H9 (cell line): ENCODE results near the gene SLC29A1. TPM values are rescaled to one million over a fixed set of nuclear protein-coding genes. Genes with fewer than 3 reads are reported as not detected.

ENCODE experiments used
- DNase-seq: peaks from one replicate; pipeline ENCODE4 v3.0.0-alpha.2; 2017
- H2AFZ ChIP-seq: one replicate; pipeline ENCODE4 v1.6.1; 2013; ENCODE audit warnings: mild to moderate bottlenecking, low read length, control low read depth, moderate library complexity
- H2AK5ac ChIP-seq: 2 replicates; pipeline ENCODE4 v1.6.1; 2013; ENCODE audit warnings: low read length, control low read depth, mixed read lengths; ENCODE audit not compliant: insufficient read length
- H2BK120ac ChIP-seq: one replicate; pipeline ENCODE4 v1.6.1; 2013; ENCODE audit warnings: low read depth, mild to moderate bottlenecking, low read length, control low read depth, inconsistent platforms; ENCODE audit not compliant: poor library complexity, severe bottlenecking
- H2BK12ac ChIP-seq: 2 replicates; pipeline ENCODE4 v1.6.1; 2013; ENCODE audit warnings: low read length, control low read depth, mixed read lengths, low read depth; ENCODE audit not compliant: insufficient read length
- H2BK15ac ChIP-seq: 2 replicates; pipeline ENCODE4 v1.6.1; 2013; ENCODE audit warnings: low read depth, low read length, control low read depth
- H2BK20ac ChIP-seq: one replicate; pipeline ENCODE4 v1.6.1; 2013; ENCODE audit warnings: low read depth, mild to moderate bottlenecking, low read length, control low read depth, inconsistent platforms; ENCODE audit not compliant: poor library complexity, severe bottlenecking
- H2BK5ac ChIP-seq: 2 replicates; pipeline ENCODE4 v1.6.1; 2013; ENCODE audit warnings: low read length, control low read depth, mixed read lengths; ENCODE audit not compliant: insufficient read length
- H3K14ac ChIP-seq: 2 replicates; pipeline ENCODE4 v1.6.1; 2013; ENCODE audit warnings: low read length, control low read depth; ENCODE audit not compliant: insufficient read depth
- H3K18ac ChIP-seq: 2 replicates; pipeline ENCODE4 v1.6.1; 2013; ENCODE audit warnings: low read depth, mild to moderate bottlenecking, mixed read lengths, low read length, control low read depth; ENCODE audit not compliant: insufficient read length
- H3K23ac ChIP-seq: 2 replicates; pipeline ENCODE4 v1.6.1; 2013; ENCODE audit warnings: low read length, control low read depth, mixed read lengths, low read depth; ENCODE audit not compliant: insufficient read length
- H3K23me2 ChIP-seq: 2 replicates; pipeline ENCODE4 v1.6.1; 2013; ENCODE audit warnings: low read depth, mild to moderate bottlenecking, mixed read lengths, low read length, control low read depth; ENCODE audit not compliant: insufficient read length, poor library complexity, severe bottlenecking
- H3K27ac ChIP-seq: 2 replicates; pipeline ENCODE4 v1.5.1; 2013; ENCODE audit warnings: low read length, control low read depth, mixed read lengths, low read depth; ENCODE audit not compliant: insufficient read length
- H3K27me3 ChIP-seq: 2 replicates; pipeline ENCODE4 v1.6.1; 2013; ENCODE audit warnings: low read length, control low read depth, inconsistent platforms; ENCODE audit not compliant: insufficient read depth
- H3K4ac ChIP-seq: 2 replicates; pipeline ENCODE4 v1.6.1; 2013; ENCODE audit warnings: low read depth, mild to moderate bottlenecking, control low read depth, inconsistent platforms, low read length, moderate library complexity
- H3K4me1 ChIP-seq: 2 replicates; pipeline ENCODE4 v1.6.1; 2013; ENCODE audit warnings: low read length, control low read depth, inconsistent platforms; ENCODE audit not compliant: insufficient read depth
- H3K4me2 ChIP-seq: 2 replicates; pipeline ENCODE4 v1.6.1; 2013; ENCODE audit warnings: low read length, control low read depth, mixed read lengths; ENCODE audit not compliant: insufficient read length, insufficient read depth
- H3K56ac ChIP-seq: 2 replicates; pipeline ENCODE4 v1.6.1; 2013; ENCODE audit warnings: low read depth, mild to moderate bottlenecking, mixed read lengths, low read length, control low read depth; ENCODE audit not compliant: insufficient read length
- H3K79me1 ChIP-seq: 2 replicates; pipeline ENCODE4 v1.6.1; 2013; ENCODE audit warnings: low read depth, mild to moderate bottlenecking, moderate library complexity, low read length, control low read depth, inconsistent platforms; ENCODE audit not compliant: insufficient read depth, poor library complexity, severe bottlenecking
- H3K79me2 ChIP-seq: 2 replicates; pipeline ENCODE4 v1.6.1; 2013; ENCODE audit warnings: low read length, control low read depth, inconsistent platforms; ENCODE audit not compliant: insufficient read depth
- H3K9ac ChIP-seq: 2 replicates; pipeline ENCODE4 v1.6.1; 2013; ENCODE audit warnings: low read length, control low read depth, mixed read lengths; ENCODE audit not compliant: insufficient read length; ENCODE audit errors: extremely low read depth
- H3K9me3 ChIP-seq: one replicate; pipeline ENCODE4 v1.6.1; 2013; ENCODE audit warnings: low read depth, low read length, inconsistent platforms; ENCODE audit not compliant: control insufficient read depth
- H3T11ph ChIP-seq: one replicate; pipeline ENCODE4 v1.6.1; 2013; ENCODE audit warnings: mild to moderate bottlenecking, low read length, control low read depth, inconsistent platforms
- H4K20me1 ChIP-seq: one replicate; pipeline ENCODE4 v1.6.1; 2013; ENCODE audit not compliant: control insufficient read depth, insufficient read length, insufficient read depth
- H4K5ac ChIP-seq: 2 replicates; pipeline ENCODE4 v1.6.1; 2013; ENCODE audit warnings: low read depth, mild to moderate bottlenecking, mixed read lengths, low read length, control low read depth; ENCODE audit not compliant: insufficient read length
- H4K8ac ChIP-seq: replicated peaks from 2 replicates; pipeline ENCODE4 v1.6.1; 2013; ENCODE audit warnings: low read length, control low read depth, mixed read lengths, low read depth; ENCODE audit not compliant: insufficient read length
- H4K91ac ChIP-seq: 2 replicates; pipeline ENCODE4 v1.6.1; 2013; ENCODE audit warnings: low read depth, mild to moderate bottlenecking, moderate library complexity, mixed read lengths, low read length, control low read depth; ENCODE audit not compliant: insufficient read length
- H3K27ac Mint-ChIP-seq, 3 experiments: 2 replicates in 2 of 3; 3 replicates in 1 of 3; pipeline ENCODE4 v1.8.0; 2020 to 2021; ENCODE audit warnings: mixed read lengths in 3 of 3, mild to moderate bottlenecking in 1 of 3, moderate library complexity in 1 of 3
- H3K27me3 Mint-ChIP-seq: 2 replicates; pipeline ENCODE4 v1.8.0; 2021; ENCODE audit warnings: low read depth, mild to moderate bottlenecking, moderate library complexity, mixed read lengths
- H3K36me3 Mint-ChIP-seq, 3 experiments: 2 replicates in 2 of 3; 3 replicates in 1 of 3; pipeline ENCODE4 v1.8.0; 2020 to 2021; ENCODE audit warnings: low read depth in 3 of 3, mixed read lengths in 3 of 3; ENCODE audit not compliant: insufficient read depth in 1 of 3
- H3K4me1 Mint-ChIP-seq, 2 experiments: 2 replicates each; pipeline ENCODE4 v1.8.0; 2020; ENCODE audit warnings: mixed read lengths in 2 of 2
- H3K4me3 Mint-ChIP-seq, 2 experiments: 2 replicates in 1 of 2; 3 replicates in 1 of 2; pipeline ENCODE4 v1.8.0; 2020 to 2021; ENCODE audit warnings: mild to moderate bottlenecking in 2 of 2, mixed read lengths in 2 of 2, moderate library complexity in 1 of 2
- H3K9me3 Mint-ChIP-seq, 2 experiments: 2 replicates in 1 of 2; 3 replicates in 1 of 2; pipeline ENCODE4 v1.8.0; 2020; ENCODE audit warnings: mild to moderate bottlenecking in 2 of 2, mixed read lengths in 2 of 2, moderate library complexity in 1 of 2
- CTCF ChIP-seq: fragments of 200-600 bp; sonication (generic); conservative IDR thresholded peaks from 3 replicates; pipeline ENCODE4 v1.8.0; 2021; ENCODE audit warnings: antibody characterized with exemption, mild to moderate bottlenecking
- WGBS: extraction: QIAGEN DNeasy Blood & Tissue Kit; methylation state at CpG from one replicate; pipeline ENCODE4 v1.1.7; 2013; ENCODE audit warnings: missing lambda C conversion rate, low lambda C conversion rate, mixed read lengths; ENCODE audit not compliant: insufficient read length; ENCODE audit errors: extremely low coverage; 5-methylcytosine and 5-hydroxymethylcytosine counted together
- total RNA-seq: library from RNA; stranded (reverse); gene quantifications from 2 replicates; pipeline ENCODE4 v1.2.1, GENCODE V29; 2021

Gene SLC29A1
- total RNA-seq, 1 experiment from 2014 or later = 124 TPM

- Mint-ChIP-seq H3K4me3 (no peak overlapping the region), H3K36me3 (peaks cover 40 to 49% (median 41%) of the 10 kb centered on the region in 3 experiments)
These were observed 3.9 kb downstream of the SLC29A1 start for GRCh38 chr6:44227148-44227793.

More at GRCh38 chr6:44227148-44227793, 3.9 kb downstream of the SLC29A1 start:
- Histone ChIP-seq H3T11ph (no peak overlapping the region), H2BK120ac (no peak overlapping the region), H3K27ac (no peak overlapping the region), H3K4me1 (peaks cover 11% of the 10 kb centered on the region; the same call in 1 of the 2 replicates), H3K79me1 (peaks cover 17% of the 10 kb centered on the region), H3K56ac (no peak overlapping the region), H3K27me3 (no peaks in the 10 kb centered on the region), H3K23me2 (peaks cover 14% of the 10 kb centered on the region), H2BK15ac (no peak overlapping the region), H4K91ac (no peak overlapping the region), H3K14ac (no peak overlapping the region; the same call in 1 of the 2 replicates), H2BK5ac (no peak overlapping the region), H2BK20ac (no peak overlapping the region), H2AFZ (no peak overlapping the region), H4K8ac (no peak overlapping the region), H3K9me3 (no peaks in the 10 kb centered on the region), H3K4ac (no peak overlapping the region), H2AK5ac (no peak overlapping the region), H2BK12ac (no peak overlapping the region), H3K4me2 (no peak overlapping the region), H3K23ac (no peak overlapping the region), H3K18ac (no peak overlapping the region), H4K20me1 (peaks cover 2% of the 10 kb centered on the region), H3K9ac (no peak overlapping the region), H3K79me2 (peaks cover 17% of the 10 kb centered on the region; the same call in 1 of the 2 replicates), H4K5ac (no peak overlapping the region)
- WGBS = no CpG with 5 or more reads among the region's 7 CpGs
- H3K9me3 Mint-ChIP-seq = no peaks in the 10 kb centered on the region; a peak in 1 of 5 replicates
- TF ChIP-seq CTCF = no peak
- DNase-seq = no peak
- H3K27me3 Mint-ChIP-seq = peaks cover 1% of the 10 kb centered on the region; the same call in 1 of the 2 replicates
- peak overlapping the region in 2 of 3 experiments; percentile 46 to 51; a peak in 2 of 7 replicates for H3K27ac Mint-ChIP-seq
- peaks cover 35 to 45% of the 10 kb centered on the region in 2 experiments for H3K4me1 Mint-ChIP-seq
